ENCODE results near the gene SLC22A23. TPM values are rescaled to one million over a fixed set of nuclear protein-coding genes. Genes with fewer than 3 reads are reported as not detected.

The SLC22A23 gene
- total RNA-seq, 6 donors from 2014 or later: 18.2 to 73.1 (median 28.3) TPM

GRCh38 chr6:3259491-3259958 lies 197.3 kb downstream of the SLC22A23 start:
- H3K27me3 ChIP-seq: no peaks in the 10 kb centered on the region
- TF ChIP-seq EP300 (IDR thresholded peaks at IDR 0.05) (no peak), POLR2A (IDR thresholded peaks at IDR 0.05) (no peak), POLR2AphosphoS5 (IDR thresholded peaks at IDR 0.05) (no peak)
- peak overlapping the region; percentile 78 to 89 (median 85) for H3K27ac ChIP-seq
- peaks cover 0 to 12% (median 11%) of the 10 kb centered on the region in 4 donors for H3K36me3 ChIP-seq
- H3K4me1 ChIP-seq: peaks cover 17 to 43% (median 25%) of the 10 kb centered on the region in 4 donors
- ATAC-seq (ENCODE audit: low FRiP score in 2 of 2) (peak in 1 of 2 donors; percentile 49), DNase-seq (peak in 1 of 2 donors; percentile 31)
- 0 to 1% methylated on average over 21 of the region's 21 CpGs for WGBS, 2 donors
- H3K9me3 ChIP-seq: no peaks in the 10 kb centered on the region
- peak overlapping the region; percentile 97 to 100 (median 100) for H3K4me3 ChIP-seq

- peak within 1 kb of the TSS; percentile 78 to 89 (median 85) for H3K27ac ChIP-seq
- TF ChIP-seq CTCF (IDR thresholded peaks at IDR 0.05): peak in 1 of 6 experiments; percentile 15
- no peak for TF ChIP-seq EP300 (IDR thresholded peaks at IDR 0.05)
- TF ChIP-seq POLR2AphosphoS5 (IDR thresholded peaks at IDR 0.05): peak; percentile 75 to 89
- peak in 2 of 4 donors; percentile 58 to 74 for TF ChIP-seq POLR2A (IDR thresholded peaks at IDR 0.05)
- WGBS, 2 donors: 0 to 1% methylated on average over 5 to 25 of the region's 80 CpGs
- H3K4me1 ChIP-seq: peaks cover 17 to 37% (median 25%) of the 10 kb centered on the region in 4 donors
- H3K36me3 ChIP-seq: peaks cover 0 to 8% (median 5%) of the 10 kb centered on the region in 4 donors
- DNase-seq: peak; percentile 96 to 99
- peak; percentile 97 to 99 for ATAC-seq (ENCODE audit: low FRiP score in 2 of 2)
- H3K27me3 ChIP-seq: no peaks in the 10 kb centered on the region
- no peaks in the 10 kb centered on the region for H3K9me3 ChIP-seq
- H3K4me3 ChIP-seq: peak within 1 kb of the TSS; percentile 97 to 100 (median 100)
These were observed 197.9 kb downstream of the SLC22A23 start, which contains the start of gene PSMG4 for GRCh38 chr6:3258720-3259490. PSMG4 (plus strand) TSS chr6:3258947; CDS start chr6:3259023, 76 bp downstream.

- 51 to 56% methylated on average over 12 of the region's 12 CpGs for WGBS, 2 donors
These were observed 198.6 kb downstream of the SLC22A23 start for GRCh38 chr6:3258201-3258600.

GRCh38 chr6:3253597-3253961 lies 203.3 kb downstream of the SLC22A23 start:
- Histone ChIP-seq H3K27ac (no peak overlapping the region), H3K9me3 (no peaks in the 10 kb centered on the region), H3K36me3 (no peaks in the 10 kb centered on the region), H3K27me3 (no peaks in the 10 kb centered on the region), H3K4me1 (peaks cover 4 to 11% (median 6%) of the 10 kb centered on the region in 4 donors), H3K4me3 (no peak overlapping the region)
- DNase-seq: peak in 1 of 2 donors; percentile 83
- ATAC-seq (ENCODE audit: low FRiP score in 2 of 2): no peak
- TF ChIP-seq CTCF (IDR thresholded peaks at IDR 0.05): no peak
- no peak for TF ChIP-seq POLR2AphosphoS5 (IDR thresholded peaks at IDR 0.05)
- TF ChIP-seq EP300 (IDR thresholded peaks at IDR 0.05): no peak
- TF ChIP-seq POLR2A (IDR thresholded peaks at IDR 0.05): no peak
- 97 to 100% methylated on average over 17 to 39 of the region's 40 CpGs for WGBS, 2 donors

More at GRCh38 chr6:3258201-3258600, 198.6 kb downstream of the SLC22A23 start:
- TF ChIP-seq EP300 (IDR thresholded peaks at IDR 0.05): no peak
- TF ChIP-seq CTCF (IDR thresholded peaks at IDR 0.05): no peak
- TF ChIP-seq POLR2AphosphoS5 (IDR thresholded peaks at IDR 0.05): no peak
- no peak for TF ChIP-seq POLR2A (IDR thresholded peaks at IDR 0.05)
- DNase-seq (no peak), ATAC-seq (ENCODE audit: low FRiP score in 2 of 2) (no peak)
- Histone ChIP-seq H3K4me1 (peaks cover 17 to 33% (median 25%) of the 10 kb centered on the region in 4 donors), H3K27me3 (no peaks in the 10 kb centered on the region), H3K36me3 (peaks cover 0 to under 1% (median 0%) of the 10 kb centered on the region in 4 donors), H3K9me3 (no peaks in the 10 kb centered on the region), H3K27ac (peak overlapping the region in 3 of 4 donors; percentile 42 to 89 (median 85)), H3K4me3 (peak overlapping the region in 3 of 4 donors; percentile 97 to 100 (median 100))

- Histone ChIP-seq H3K9me3 (no peaks in the 10 kb centered on the region), H3K4me1 (peaks cover 0 to 6% (median 2%) of the 10 kb centered on the region in 4 donors), H3K27ac (no peak overlapping the region), H3K36me3 (no peaks in the 10 kb centered on the region), H3K4me3 (no peak overlapping the region), H3K27me3 (no peaks in the 10 kb centered on the region)
- DNase-seq (no peak), ATAC-seq (ENCODE audit: low FRiP score in 2 of 2) (no peak)
- WGBS, 2 donors: 94 to 96% methylated on average over 14 to 22 of the region's 22 CpGs
- no peak for TF ChIP-seq EP300 (IDR thresholded peaks at IDR 0.05)
- no peak for TF ChIP-seq POLR2AphosphoS5 (IDR thresholded peaks at IDR 0.05)
- no peak for TF ChIP-seq CTCF (IDR thresholded peaks at IDR 0.05)
- no peak for TF ChIP-seq POLR2A (IDR thresholded peaks at IDR 0.05)
These were observed 203.8 kb downstream of the SLC22A23 start for GRCh38 chr6:3252861-3253596.
